HepG2 (cell line): ENCODE data around the gene RPUSD3. TPM values are rescaled to one million over a fixed set of nuclear protein-coding genes. Genes with fewer than 3 reads are reported as not detected.

Experiments used
- BORCS8-MEF2B ChIP-seq: sonication (generic); formaldehyde crosslinking; IDR thresholded peaks from 2 replicates; pipeline ENCODE4 v1.8.0; 2022; ENCODE audit warnings: mild to moderate bottlenecking, missing genetic modification reagents
- CHD4 ChIP-seq: fragments of 200-600 bp; sonication (generic); IDR thresholded peaks from 2 replicates; pipeline ENCODE4 v1.7.0; 2017; ENCODE audit warnings: mild to moderate bottlenecking, low read length, borderline replicate concordance
- E2F1 ChIP-seq: sonication (generic); formaldehyde crosslinking; IDR thresholded peaks from 2 replicates; pipeline ENCODE4 v1.5.0; 2020; ENCODE audit warnings: missing genetic modification reagents
- HCFC1 ChIP-seq: fragments of 150-350 bp; IDR thresholded peaks from 2 replicates; pipeline ENCODE4 v1.6.1; 2014; ENCODE audit warnings: low read depth, low read length
- HINFP ChIP-seq: sonication (generic); formaldehyde crosslinking; IDR thresholded peaks from 2 replicates; pipeline ENCODE4 v1.4.0; 2020; ENCODE audit warnings: low read depth, mild to moderate bottlenecking, missing genetic modification reagents
- MAX ChIP-seq: IDR thresholded peaks from 2 replicates; pipeline ENCODE4 v1.6.1; 2012; ENCODE audit warnings: inconsistent platforms
- MED8 ChIP-seq: sonication (generic); formaldehyde crosslinking; IDR thresholded peaks from 2 replicates; pipeline ENCODE4 v1.8.1; 2023; ENCODE audit warnings: mild to moderate bottlenecking, missing genetic modification reagents; ENCODE audit not compliant: insufficient replicate concordance
- MEF2D ChIP-seq: sonication (generic); formaldehyde crosslinking; IDR thresholded peaks from 2 replicates; pipeline ENCODE4 v1.5.1; 2020; ENCODE audit warnings: mild to moderate bottlenecking, missing genetic modification reagents
- NFE2L2 ChIP-seq: fragments of 150-350 bp; IDR thresholded peaks from 2 replicates; pipeline ENCODE4 v1.6.1; 2014; ENCODE audit warnings: low read length
- POLR2G ChIP-seq: fragments of 200-400 bp; formaldehyde crosslinking; IDR thresholded peaks from 2 replicates; pipeline ENCODE4 v1.6.1; 2018; ENCODE audit warnings: mild to moderate bottlenecking, low read depth, low read length, moderate library complexity
- SKIL ChIP-seq: sonication (generic); formaldehyde crosslinking; IDR thresholded peaks from 2 replicates; pipeline ENCODE4 v1.8.0; 2022; ENCODE audit warnings: missing genetic modification reagents, mild to moderate bottlenecking, moderate library complexity, borderline replicate concordance
- TRIM24 ChIP-seq: sonication (generic); formaldehyde crosslinking; IDR thresholded peaks from 2 replicates; pipeline ENCODE4 v1.8.0; 2022; ENCODE audit warnings: mild to moderate bottlenecking, missing genetic modification reagents
- YY1 ChIP-seq: IDR thresholded peaks from 2 replicates; pipeline ENCODE4 v1.6.1; 2011; ENCODE audit warnings: low read length, low read depth, moderate library complexity, mild to moderate bottlenecking; ENCODE audit not compliant: insufficient read depth, insufficient replicate concordance
- ZMYM2 ChIP-seq: sonication (generic); formaldehyde crosslinking; IDR thresholded peaks from 2 replicates; pipeline ENCODE4 v1.8.0; 2022; ENCODE audit warnings: mild to moderate bottlenecking, missing genetic modification reagents
- ZNF276 ChIP-seq: sonication (generic); formaldehyde crosslinking; IDR thresholded peaks from 2 replicates; pipeline ENCODE4 v1.4.0; 2020; ENCODE audit warnings: mild to moderate bottlenecking, low read depth, missing genetic modification reagents
- ZNF430 ChIP-seq: sonication (generic); formaldehyde crosslinking; IDR thresholded peaks from 2 replicates; pipeline ENCODE4 v1.9.0; 2021; ENCODE audit warnings: mild to moderate bottlenecking, missing genetic modification reagents
- ZNF460 ChIP-seq: sonication (generic); formaldehyde crosslinking; IDR thresholded peaks from 2 replicates; pipeline ENCODE4 v1.5.1; 2020; ENCODE audit warnings: missing genetic modification reagents, mild to moderate bottlenecking, borderline replicate concordance
- ZNF558 ChIP-seq: sonication (generic); formaldehyde crosslinking; IDR thresholded peaks from 2 replicates; pipeline ENCODE4 v1.9.0; 2022; ENCODE audit warnings: mild to moderate bottlenecking, missing genetic modification reagents, borderline replicate concordance
- ZUFSP ChIP-seq: sonication (generic); formaldehyde crosslinking; IDR thresholded peaks from 2 replicates; pipeline ENCODE4 v1.9.0; 2021; ENCODE audit warnings: missing genetic modification reagents, mild to moderate bottlenecking, borderline replicate concordance
- polyA plus RNA-seq, 8 experiments: library from polyadenylated mRNA; depleted of rRNA in 3 of 8; stranded (reverse) in 7 of 8; unstranded in 1 of 8; fragments of >200 nt; fragmentation: Illumina TruSeq in 4 of 8; extraction: Trizol in 4 of 8; gene quantifications; 2 replicates each; pipeline versions ENCODE4 v1.2.1 to v1.2.3, GENCODE V29; 2011 to 2016; ENCODE audit warnings: low read depth in 4 of 8, missing spikeins in 1 of 8, mixed read lengths in 1 of 8; ENCODE audit not compliant: insufficient read depth in 1 of 8
- total RNA-seq, 5 experiments: library from RNA; depleted of rRNA; stranded (reverse); fragments of >200 nt; fragmentation: Illumina TruSeq; extraction: Trizol; gene quantifications; 2 replicates each; pipeline ENCODE4 v1.2.3, GENCODE V29; 2016; ENCODE audit warnings: low read depth in 1 of 5

Gene RPUSD3
- total and polyA plus RNA-seq, 2 of the 13 experiments (the other 11 are each of a cell fraction or from before 2014, with no cell fraction given) = 32.1 to 48.7 TPM

GRCh38 chr3:9791790-9792404 is 51.9 kb downstream of the RPUSD3 start (continued):
- peak; percentile 20 for TF ChIP-seq MED8
- TF ChIP-seq ZMYM2 = peak; percentile 65
- TF ChIP-seq NFE2L2 = no peak
- TF ChIP-seq MEF2D (CRISPR knock-in tag) = 0 out of 2 replicates have a peak, but pooled peaks have one; percentile 15
- peak; percentile 55; the same call in 1 of the 2 replicates for TF ChIP-seq ZNF430 (CRISPR knock-in tag)
- TF ChIP-seq E2F1 (CRISPR knock-in tag) = no peak
- no peak for TF ChIP-seq MAX
- TF ChIP-seq YY1 = no peak
- no peak for TF ChIP-seq ZNF276 (CRISPR knock-in tag)
- peak; percentile 79 for TF ChIP-seq POLR2G
- TF ChIP-seq TRIM24 (CRISPR knock-in tag) = no peak
- TF ChIP-seq ZNF558 (CRISPR knock-in tag) = peak; percentile 60; the same call in 1 of the 2 replicates
- TF ChIP-seq SKIL = no peak
- TF ChIP-seq BORCS8-MEF2B (CRISPR knock-in tag) = no peak
- no peak for TF ChIP-seq HINFP (CRISPR knock-in tag)
- TF ChIP-seq HCFC1 = no peak
- TF ChIP-seq ZUFSP = no peak
- peak; percentile 93; the same call in 1 of the 2 replicates for TF ChIP-seq CHD4
- no peak for TF ChIP-seq ZNF460
